TTC549 (cell line): ENCODE measurements around the gene CEACAM19.

ENCODE experiments used
- FAIRE-seq: peaks from 2 replicates; lab custom pipeline; 2012; peaks lifted over from hg19 to GRCh38; lab: Jason Lieb, UNC

CEACAM19 gene

DNA sequence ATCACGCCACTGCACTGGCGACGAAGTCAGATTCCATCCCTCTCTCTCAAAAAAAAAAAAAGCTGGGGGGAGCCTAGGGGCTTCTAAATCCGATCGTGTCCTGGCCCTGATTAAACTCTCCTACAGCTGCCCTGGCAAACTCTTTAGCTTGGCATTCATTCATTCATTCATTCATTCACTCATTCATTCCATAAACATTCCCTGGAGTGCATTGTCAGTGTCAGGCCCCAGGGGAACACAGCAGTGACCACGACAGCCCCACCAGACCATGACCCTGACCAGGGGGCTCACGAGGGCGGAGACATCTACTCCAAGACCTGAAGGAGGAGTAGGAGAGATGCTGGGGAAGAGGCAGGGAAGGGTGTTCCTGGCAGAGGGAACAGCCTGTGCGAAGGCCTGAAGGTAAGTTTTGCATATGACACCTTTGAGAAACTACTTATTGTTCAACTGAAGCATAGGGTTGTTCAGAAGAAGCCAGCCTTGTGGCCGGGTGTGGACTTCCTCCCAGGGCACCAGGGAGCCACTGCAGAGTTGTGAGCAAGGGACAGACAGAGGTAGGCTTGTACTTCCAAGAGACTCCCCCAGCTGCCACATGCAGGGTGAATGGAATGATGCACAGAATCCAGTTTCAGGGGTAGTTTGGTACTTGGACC lies 52.1 kb downstream of the CEACAM19 start:
- no peak for FAIRE-seq

- FAIRE-seq: peak; percentile 46
Observed at GRCh38 chr19:44723952-44724319, 52.7 kb downstream of the CEACAM19 start.

- FAIRE-seq: no peak
Observed at GRCh38 chr19:44725251-44725650, 54.0 kb downstream of the CEACAM19 start.

- FAIRE-seq: no peak
Observed at GRCh38 chr19:44725684-44726083, 54.4 kb downstream of the CEACAM19 start.

GRCh38 chr19:44726465-44726864 lies 55.2 kb downstream of the CEACAM19 start:
- no peak for FAIRE-seq

DNA sequence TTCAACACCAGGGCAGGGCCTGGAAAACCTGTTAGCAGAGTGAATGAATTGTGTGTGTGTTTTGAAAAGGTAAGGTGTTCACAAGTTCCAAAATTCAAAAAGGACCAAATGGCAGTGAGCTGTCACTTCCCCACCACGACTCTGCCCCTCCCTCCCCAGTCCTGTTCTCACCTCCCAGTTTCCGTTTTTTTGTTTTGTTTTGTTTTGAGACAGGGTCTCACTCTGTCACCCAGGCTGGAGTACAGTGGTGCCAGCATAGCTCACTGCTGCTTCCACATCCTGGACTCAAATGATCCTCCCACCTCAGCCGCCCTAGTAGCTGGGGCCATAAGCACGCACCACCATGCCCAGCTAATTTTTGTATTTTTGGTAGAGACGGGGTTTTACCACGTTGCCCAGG lies 56.9 kb downstream of the CEACAM19 start:
- FAIRE-seq: no peak

GRCh38 chr19:44729516-44730033 lies 58.3 kb downstream of the CEACAM19 start:
- FAIRE-seq: no peak

DNA sequence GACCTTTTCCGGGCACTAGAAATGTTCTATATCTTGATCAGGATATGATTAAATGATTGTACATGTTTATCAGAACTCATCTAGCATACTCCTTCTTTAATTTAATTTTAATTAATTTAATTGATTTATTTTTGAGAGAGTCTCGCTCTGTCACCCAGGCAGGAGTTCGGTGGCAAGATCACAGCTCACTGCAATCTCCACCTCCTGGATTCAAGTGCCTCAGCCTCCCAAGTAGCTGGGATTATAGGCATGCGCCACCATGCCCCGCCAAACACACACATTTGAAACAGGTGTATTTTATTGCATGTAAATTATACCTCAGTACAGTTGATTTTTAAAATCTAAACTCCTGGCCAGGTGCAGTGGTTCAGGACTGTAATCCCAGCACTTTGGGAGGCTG lies 59.8 kb downstream of the CEACAM19 start:
- no peak for FAIRE-seq

GRCh38 chr19:44731622-44732021 lies 60.3 kb downstream of the CEACAM19 start:
- no peak for FAIRE-seq

DNA sequence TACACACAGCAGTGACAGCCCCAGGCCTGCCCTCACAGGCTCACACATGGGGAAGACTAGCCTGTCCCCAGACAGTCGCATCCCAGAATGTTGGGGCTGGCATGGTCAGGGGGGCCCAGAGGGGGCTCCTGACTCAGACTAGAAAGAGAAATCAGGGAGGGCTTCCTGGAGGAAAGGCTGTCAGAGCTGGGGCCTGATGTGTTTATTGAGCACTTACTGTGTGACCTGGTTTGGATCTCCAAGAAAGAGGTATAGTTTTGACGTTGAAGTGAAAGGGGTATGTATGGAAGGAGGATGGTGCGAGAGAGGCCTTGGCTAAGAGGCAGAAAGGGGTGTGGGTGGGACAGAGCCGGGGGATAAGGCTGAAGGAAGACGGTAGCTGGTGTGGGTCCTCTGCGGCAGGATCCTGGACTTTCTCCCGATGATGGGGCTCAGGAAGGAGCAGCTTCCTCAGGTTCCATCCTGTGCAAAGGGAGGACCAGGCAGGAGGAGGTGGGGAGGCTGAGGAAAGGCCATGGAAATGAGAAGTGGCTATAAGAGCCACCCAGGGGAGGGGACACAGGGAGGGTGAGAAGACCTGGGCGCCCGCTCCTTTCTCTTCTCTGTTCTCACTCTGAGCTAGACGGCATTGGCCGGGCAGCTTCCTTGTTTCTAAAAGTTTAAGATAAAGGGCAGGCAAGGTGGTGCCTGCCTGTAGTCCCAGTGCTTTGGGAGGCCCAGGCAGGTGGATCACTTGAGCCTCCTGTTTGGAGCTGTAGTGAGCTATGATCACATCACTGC lies 61.1 kb downstream of the CEACAM19 start:
- no peak for FAIRE-seq
